ENCODE results near the gene ATN1. TPM values are rescaled to one million over a fixed set of nuclear protein-coding genes. Genes with fewer than 3 reads are reported as not detected.

ATN1 gene
- total and polyA plus RNA-seq, 2 of the 4 experiments (the other 2 are of a cell fraction) = 3.4 to 58.7 TPM

DNA sequence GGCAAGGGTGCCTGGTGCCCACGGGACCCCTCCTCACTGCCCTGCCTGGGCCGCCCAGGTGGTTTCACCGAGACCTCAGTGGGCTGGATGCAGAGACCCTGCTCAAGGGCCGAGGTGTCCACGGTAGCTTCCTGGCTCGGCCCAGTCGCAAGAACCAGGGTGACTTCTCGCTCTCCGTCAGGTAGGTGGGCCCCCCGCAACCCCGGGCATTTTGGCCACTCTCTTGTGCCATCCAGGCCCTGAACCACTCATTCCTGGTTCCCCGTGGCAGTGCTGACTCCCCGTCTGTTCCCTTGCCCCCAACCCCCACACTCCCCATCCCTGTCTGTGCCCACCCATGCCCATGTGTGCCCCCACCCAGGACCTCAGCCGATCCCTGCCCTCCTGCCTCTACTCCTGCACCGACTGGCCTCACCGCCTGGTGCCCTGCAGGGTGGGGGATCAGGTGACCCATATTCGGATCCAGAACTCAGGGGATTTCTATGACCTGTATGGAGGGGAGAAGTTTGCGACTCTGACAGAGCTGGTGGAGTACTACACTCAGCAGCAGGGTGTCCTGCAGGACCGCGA is 23.9 kb downstream of the ATN1 start:
- H3K4me3 ChIP-seq (ENCODE audit: insufficient read depth, low read depth, low read length) = no peak overlapping the region
- H3K23ac ChIP-seq (ENCODE audit: low read depth, low read length) = no peak overlapping the region
- H4K5ac ChIP-seq (ENCODE audit: low read depth, low read length) = no peak overlapping the region
- H3K9me3 ChIP-seq (ENCODE audit: control insufficient read depth, insufficient read depth, low read length) = no peaks in the 10 kb centered on the region
- no peak overlapping the region for H3K14ac ChIP-seq (replicated peaks; ENCODE audit: low read depth, low read length)
- H3K79me1 ChIP-seq (ENCODE audit: low read depth in 1 of 2, low read length in 2 of 2) = no peaks in the 10 kb centered on the region
- no peak overlapping the region for H2AK5ac ChIP-seq (ENCODE audit: low read depth, low read length)
- H3K27me3 ChIP-seq (ENCODE audit: control insufficient read depth, insufficient read depth, low read length) = no peaks in the 10 kb centered on the region
- peak overlapping the region; percentile 55 for H2AK9ac ChIP-seq (replicated peaks; ENCODE audit: low read depth, low read length, poor library complexity)
- ATAC-seq (ENCODE audit: low read depth) (no peak), DNase-seq (no peak)
- no peak overlapping the region for H2BK15ac ChIP-seq (ENCODE audit: low read depth, low read length)
- H3K27ac ChIP-seq (ENCODE audit: insufficient read depth, low read length) = no peak overlapping the region
- H3K9ac ChIP-seq (ENCODE audit: low read depth, low read length) = no peak overlapping the region
- no peak overlapping the region for H4K91ac ChIP-seq (ENCODE audit: insufficient read depth, low read depth, low read length)
- no peak overlapping the region for H3K4ac ChIP-seq (ENCODE audit: low read depth, low read length)
- ChIA-PET CTCF (interaction anchor here (1.4 kb wide), 1 partner anchor 10 kb away, joined by 4 read pairs; no protein-coding TSS in a partner anchor), POLR2A (ENCODE audit: unreplicated experiment) (no interaction called here)
- no peak overlapping the region for H3K4me2 ChIP-seq (ENCODE audit: low read depth, low read length)
- in situ Hi-C loops (cut with MboI; ENCODE audit: low sequenced_read_pairs) (no loop called here), intact Hi-C loops (cut with micrococcal nuclease) (no loop called here), dilution Hi-C loops (cut with HindIII; ENCODE audit: low sequenced_read_pairs, unreplicated experiment) (no loop called here)
- WGBS, 2 experiments (ENCODE audit: extremely low coverage in 2 of 2, insufficient read length in 1 of 2) = 98% methylated on average over 9 of the region's 20 CpGs; no CpG with 5 or more reads in 1 of the 2 experiments
- 0 out of 2 replicates have a peak, but pooled peaks cover 2% of the 10 kb centered on the region for H3K4me1 ChIP-seq (ENCODE audit: control insufficient read depth, insufficient read depth, low read length)
- H4K20me1 ChIP-seq (ENCODE audit: insufficient read depth, low read length) = no peaks in the 10 kb centered on the region
- no peak overlapping the region for H2BK120ac ChIP-seq (ENCODE audit: low read depth, low read length)
- H2BK5ac ChIP-seq (ENCODE audit: low read depth, low read length, poor library complexity, severe bottlenecking) = no peak overlapping the region
- no peaks in the 10 kb centered on the region for H3K9me1 ChIP-seq (ENCODE audit: insufficient read depth, low read length)
- no peak overlapping the region for H3K18ac ChIP-seq (ENCODE audit: low read depth, low read length)
- H3K56ac ChIP-seq (ENCODE audit: extremely low read depth, insufficient read depth, low read length) = no peak overlapping the region
- no peak overlapping the region for H4K8ac ChIP-seq (ENCODE audit: low read depth in 2 of 2, low read length in 2 of 2)
- BruUV-seq (replicated peaks) = no TSS peak
- TF ChIP-seq CHD1 (IDR thresholded peaks at IDR 0.05; ENCODE audit: low read depth, low read length) (no peak), RCOR1 (IDR thresholded peaks at IDR 0.05; ENCODE audit: insufficient replicate concordance, low read length) (no peak), RAD21 (IDR thresholded peaks at IDR 0.05; ENCODE audit: low read length) (no peak)
- H2BK20ac ChIP-seq (ENCODE audit: low read depth, low read length) = no peak overlapping the region
- H2AFZ ChIP-seq (replicated peaks; ENCODE audit: low read length, poor library complexity) = no peak overlapping the region
- no peaks in the 10 kb centered on the region for H3K36me3 ChIP-seq (ENCODE audit: control insufficient read depth, insufficient read depth, low read length)

All from IMR-90 (cell line).